Measurements from ENCODE around the gene PCDH15. TPM values are rescaled to one million over a fixed set of nuclear protein-coding genes. Genes with fewer than 3 reads are reported as not detected.
A peak's percentile ranks its signal among the peaks of the same experiment; 100 is the strongest.

PCDH15 gene
- total RNA-seq, 1 donor from 2014 or later, result 0.05 TPM

GRCh38 chr10:54749623-54750022 lies 51.4 kb downstream of the PCDH15 start:
- Mint-ChIP-seq H3K4me1 (ENCODE audit: unreplicated experiment) (peaks cover 12% of the 10 kb centered on the region), H3K27me3 (ENCODE audit: unreplicated experiment) (no peaks in the 10 kb centered on the region), H3K27ac (ENCODE audit: unreplicated experiment) (no peak overlapping the region), H3K9me3 (ENCODE audit: unreplicated experiment) (no peaks in the 10 kb centered on the region), H3K36me3 (ENCODE audit: low read depth, unreplicated experiment) (no peaks in the 10 kb centered on the region), H3K4me3 (ENCODE audit: unreplicated experiment) (no peak overlapping the region)
- no peak for DNase-seq (ENCODE audit: low spot score)
- TF ChIP-seq, protein P1, sequence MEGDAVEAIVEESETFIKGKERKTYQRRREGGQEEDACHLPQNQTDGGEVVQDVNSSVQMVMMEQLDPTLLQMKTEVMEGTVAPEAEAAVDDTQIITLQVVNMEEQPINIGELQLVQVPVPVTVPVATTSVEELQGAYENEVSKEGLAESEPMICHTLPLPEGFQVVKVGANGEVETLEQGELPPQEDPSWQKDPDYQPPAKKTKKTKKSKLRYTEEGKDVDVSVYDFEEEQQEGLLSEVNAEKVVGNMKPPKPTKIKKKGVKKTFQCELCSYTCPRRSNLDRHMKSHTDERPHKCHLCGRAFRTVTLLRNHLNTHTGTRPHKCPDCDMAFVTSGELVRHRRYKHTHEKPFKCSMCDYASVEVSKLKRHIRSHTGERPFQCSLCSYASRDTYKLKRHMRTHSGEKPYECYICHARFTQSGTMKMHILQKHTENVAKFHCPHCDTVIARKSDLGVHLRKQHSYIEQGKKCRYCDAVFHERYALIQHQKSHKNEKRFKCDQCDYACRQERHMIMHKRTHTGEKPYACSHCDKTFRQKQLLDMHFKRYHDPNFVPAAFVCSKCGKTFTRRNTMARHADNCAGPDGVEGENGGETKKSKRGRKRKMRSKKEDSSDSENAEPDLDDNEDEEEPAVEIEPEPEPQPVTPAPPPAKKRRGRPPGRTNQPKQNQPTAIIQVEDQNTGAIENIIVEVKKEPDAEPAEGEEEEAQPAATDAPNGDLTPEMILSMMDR (IDR thresholded peaks at IDR 0.05; ENCODE audit: unreplicated experiment), result no peak

GRCh38 chr10:54745436-54745835 lies 55.6 kb downstream of the PCDH15 start:
- TF ChIP-seq, protein P1 (IDR thresholded peaks at IDR 0.05; ENCODE audit: unreplicated experiment), result no peak
- H3K9me3 Mint-ChIP-seq (ENCODE audit: unreplicated experiment), result no peaks in the 10 kb centered on the region
- peak overlapping the region; percentile 77 for H3K27ac Mint-ChIP-seq (ENCODE audit: unreplicated experiment)
- H3K36me3 Mint-ChIP-seq (ENCODE audit: low read depth, unreplicated experiment), result no peaks in the 10 kb centered on the region
- H3K4me1 Mint-ChIP-seq (ENCODE audit: unreplicated experiment), result peaks cover 15% of the 10 kb centered on the region
- peaks cover 3% of the 10 kb centered on the region for H3K27me3 Mint-ChIP-seq (ENCODE audit: unreplicated experiment)
- no peak for DNase-seq (ENCODE audit: low spot score)
- H3K4me3 Mint-ChIP-seq (ENCODE audit: unreplicated experiment), result no peak overlapping the region

GRCh38 chr10:54742416-54742815 lies 58.6 kb downstream of the PCDH15 start:
- H3K4me1 Mint-ChIP-seq (ENCODE audit: unreplicated experiment), result peaks cover 15% of the 10 kb centered on the region
- H3K4me3 Mint-ChIP-seq (ENCODE audit: unreplicated experiment), result no peak overlapping the region
- no peak for DNase-seq (ENCODE audit: low spot score)
- TF ChIP-seq, protein P1 (IDR thresholded peaks at IDR 0.05; ENCODE audit: unreplicated experiment), result no peak
- H3K27me3 Mint-ChIP-seq (ENCODE audit: unreplicated experiment), result peaks cover 3% of the 10 kb centered on the region
- H3K27ac Mint-ChIP-seq (ENCODE audit: unreplicated experiment), result no peak overlapping the region
- H3K9me3 Mint-ChIP-seq (ENCODE audit: unreplicated experiment), result no peaks in the 10 kb centered on the region
- no peaks in the 10 kb centered on the region for H3K36me3 Mint-ChIP-seq (ENCODE audit: low read depth, unreplicated experiment)

- DNase-seq (ENCODE audit: low spot score), result no peak
- Mint-ChIP-seq H3K4me3 (ENCODE audit: unreplicated experiment) (no peak overlapping the region), H3K9me3 (ENCODE audit: unreplicated experiment) (no peaks in the 10 kb centered on the region), H3K27ac (ENCODE audit: unreplicated experiment) (no peak overlapping the region), H3K4me1 (ENCODE audit: unreplicated experiment) (no peaks in the 10 kb centered on the region), H3K27me3 (ENCODE audit: unreplicated experiment) (no peaks in the 10 kb centered on the region), H3K36me3 (ENCODE audit: low read depth, unreplicated experiment) (no peaks in the 10 kb centered on the region)
- TF ChIP-seq, protein P1 (IDR thresholded peaks at IDR 0.05; ENCODE audit: unreplicated experiment), result no peak
Observed at GRCh38 chr10:54728511-54728910, 72.5 kb downstream of the PCDH15 start.

DNA sequence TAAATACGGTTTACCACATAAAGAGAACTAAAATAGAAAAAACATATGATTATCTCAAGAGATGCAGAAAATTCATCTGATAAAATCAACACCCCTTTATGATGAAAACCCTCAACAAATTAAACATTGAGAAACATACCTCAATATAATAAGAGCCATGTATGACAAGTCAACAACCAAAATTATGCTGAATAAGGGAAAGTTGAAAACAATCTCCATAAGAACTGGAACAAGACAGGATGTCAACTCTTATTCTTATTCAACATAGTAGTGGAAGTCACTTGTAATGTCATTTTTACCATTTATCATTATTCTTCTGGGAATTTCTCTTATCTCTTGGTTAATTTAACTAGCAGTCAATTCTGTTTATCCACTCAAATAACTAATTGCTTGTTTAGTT lies 79.0 kb downstream of the PCDH15 start:
- H3K27ac Mint-ChIP-seq (ENCODE audit: unreplicated experiment), result no peak overlapping the region
- TF ChIP-seq, protein P1 (IDR thresholded peaks at IDR 0.05; ENCODE audit: unreplicated experiment), result no peak
- H3K27me3 Mint-ChIP-seq (ENCODE audit: unreplicated experiment), result no peaks in the 10 kb centered on the region
- no peak overlapping the region for H3K4me3 Mint-ChIP-seq (ENCODE audit: unreplicated experiment)
- DNase-seq (ENCODE audit: low spot score), result no peak
- H3K9me3 Mint-ChIP-seq (ENCODE audit: unreplicated experiment), result no peaks in the 10 kb centered on the region
- H3K36me3 Mint-ChIP-seq (ENCODE audit: low read depth, unreplicated experiment), result no peaks in the 10 kb centered on the region
- H3K4me1 Mint-ChIP-seq (ENCODE audit: unreplicated experiment), result no peaks in the 10 kb centered on the region
